HG02852 (cell line): ENCODE results near the gene FNTB.
A peak's percentile ranks its signal among the peaks of the same experiment; 100 is the strongest.

Experiments used
- ATAC-seq: cut with Tn5 transposase; IDR thresholded peaks from one replicate; pipeline ENCODE4 v1.9.1; 2021; ENCODE audit warnings: mild to moderate bottlenecking, moderate library complexity; ENCODE audit not compliant: unreplicated experiment

The FNTB gene

DNA sequence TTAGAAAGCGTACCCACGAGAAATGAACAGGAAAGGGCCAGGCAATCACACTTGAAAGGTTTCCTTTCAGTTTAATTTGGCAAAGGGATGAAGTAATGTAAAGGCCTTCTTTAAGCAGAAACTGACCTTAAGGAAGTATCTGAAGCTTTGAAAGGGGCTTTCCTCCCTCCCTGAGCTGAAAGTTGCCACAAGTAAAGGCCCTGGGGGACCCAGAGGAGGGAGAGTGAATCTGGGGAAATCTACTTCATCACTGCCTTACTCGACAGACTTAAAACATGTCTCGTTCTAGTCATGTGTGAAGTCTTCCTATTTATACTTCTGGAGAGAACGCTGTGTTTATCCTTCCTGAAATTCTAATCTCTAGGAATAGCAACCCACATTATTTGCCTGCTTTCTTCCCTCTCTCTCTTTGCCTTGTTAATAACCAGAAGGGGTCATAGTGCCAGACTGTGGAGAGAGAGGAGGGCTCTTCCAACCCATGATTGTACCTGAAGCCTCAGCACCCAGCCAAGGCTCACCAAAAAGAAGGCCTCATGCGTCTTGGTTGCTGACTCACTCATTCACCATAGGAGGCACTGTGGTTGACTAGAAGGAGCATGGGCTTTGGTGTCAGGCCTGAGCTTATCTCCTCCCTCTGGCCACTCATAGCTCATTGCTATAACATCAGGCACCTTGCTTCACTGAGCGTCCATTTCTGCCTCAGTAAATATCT, 33.9 kb upstream of the FNTB start:
- ATAC-seq: peak; percentile 69

- peak; percentile 8 for ATAC-seq
Observed at GRCh38 chr14:64953310-64953654, 33.4 kb upstream of the FNTB start.

DNA sequence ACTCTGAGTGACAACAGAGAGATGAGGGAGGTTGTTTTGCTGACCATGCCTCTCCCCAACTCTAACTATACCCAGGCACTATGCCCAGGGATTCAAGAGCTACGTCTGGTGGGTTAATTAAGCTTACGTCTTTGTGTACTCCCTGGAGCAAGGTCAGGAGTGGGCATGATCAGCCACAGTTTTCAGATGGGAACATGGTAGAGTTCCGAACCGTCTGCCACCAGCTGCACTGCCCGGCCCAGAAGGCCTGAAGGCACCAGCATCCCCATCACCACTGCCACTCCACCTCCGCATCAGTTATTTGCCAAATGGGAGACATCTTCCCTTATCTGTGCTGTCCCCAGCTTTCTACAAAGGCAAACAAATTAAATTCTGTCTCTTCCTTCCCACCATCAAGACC, 33.0 kb upstream of the FNTB start:
- ATAC-seq: no peak

- no peak for ATAC-seq
Observed at GRCh38 chr14:64954491-64955240, 32.0 kb upstream of the FNTB start.

GRCh38 chr14:64955297-64955696, 31.4 kb upstream of the FNTB start:
- ATAC-seq: no peak

GRCh38 chr14:64956697-64957406, 29.8 kb upstream of the FNTB start:
- ATAC-seq: no peak

DNA sequence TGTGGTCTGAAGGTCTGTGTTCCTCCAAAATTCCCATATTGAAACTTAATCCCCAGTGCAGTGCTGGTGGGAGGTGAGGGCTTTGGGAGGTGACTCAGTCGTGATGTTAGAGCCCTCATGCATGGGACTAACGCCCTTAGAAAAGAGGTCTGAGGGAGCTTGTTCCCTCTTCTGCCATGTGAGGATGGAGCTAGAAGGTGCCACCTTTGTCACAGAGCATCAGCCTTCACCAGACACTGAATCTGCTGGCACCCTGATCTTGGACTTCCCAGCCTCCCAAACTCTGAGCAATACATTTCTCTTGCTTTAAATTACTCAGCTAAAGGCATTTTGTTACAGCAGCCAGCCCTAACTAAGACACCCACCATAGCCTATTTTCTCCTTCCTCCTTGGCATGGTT, 28.5 kb upstream of the FNTB start:
- no peak for ATAC-seq

GRCh38 chr14:64958743-64959142, 28.0 kb upstream of the FNTB start:
- ATAC-seq: no peak

- ATAC-seq: no peak
Observed at GRCh38 chr14:64960762-64961276, 25.9 kb upstream of the FNTB start.

- ATAC-seq: no peak
Observed at GRCh38 chr14:64963611-64964010, 23.1 kb upstream of the FNTB start.

- no peak for ATAC-seq
Observed at GRCh38 chr14:64965356-64966000, 21.2 kb upstream of the FNTB start.

- ATAC-seq: no peak
Observed at GRCh38 chr14:64966976-64967375, 19.7 kb upstream of the FNTB start.

DNA sequence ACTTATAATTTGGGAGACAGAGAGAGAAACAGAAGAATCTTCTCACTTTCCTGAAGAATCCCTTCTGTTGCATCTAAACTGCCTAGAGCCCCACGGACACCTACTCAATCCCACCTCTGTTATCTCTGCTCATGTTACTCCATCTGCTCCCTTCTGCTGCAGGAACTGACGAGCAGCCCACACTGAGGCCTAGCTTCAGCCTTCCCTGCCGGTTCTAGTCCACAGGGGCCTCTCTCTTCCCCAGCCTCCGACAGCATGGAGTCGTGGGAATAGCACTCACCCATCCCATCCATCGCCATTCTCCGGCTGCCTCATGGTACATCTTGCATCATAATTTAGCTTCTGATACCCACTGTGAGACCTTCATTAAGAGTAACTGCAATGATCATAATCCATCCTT, 18.5 kb upstream of the FNTB start:
- ATAC-seq: no peak

GRCh38 chr14:64968651-64969050, 18.0 kb upstream of the FNTB start:
- no peak for ATAC-seq

- no peak for ATAC-seq
Observed at GRCh38 chr14:64970041-64970440, 16.7 kb upstream of the FNTB start.

DNA sequence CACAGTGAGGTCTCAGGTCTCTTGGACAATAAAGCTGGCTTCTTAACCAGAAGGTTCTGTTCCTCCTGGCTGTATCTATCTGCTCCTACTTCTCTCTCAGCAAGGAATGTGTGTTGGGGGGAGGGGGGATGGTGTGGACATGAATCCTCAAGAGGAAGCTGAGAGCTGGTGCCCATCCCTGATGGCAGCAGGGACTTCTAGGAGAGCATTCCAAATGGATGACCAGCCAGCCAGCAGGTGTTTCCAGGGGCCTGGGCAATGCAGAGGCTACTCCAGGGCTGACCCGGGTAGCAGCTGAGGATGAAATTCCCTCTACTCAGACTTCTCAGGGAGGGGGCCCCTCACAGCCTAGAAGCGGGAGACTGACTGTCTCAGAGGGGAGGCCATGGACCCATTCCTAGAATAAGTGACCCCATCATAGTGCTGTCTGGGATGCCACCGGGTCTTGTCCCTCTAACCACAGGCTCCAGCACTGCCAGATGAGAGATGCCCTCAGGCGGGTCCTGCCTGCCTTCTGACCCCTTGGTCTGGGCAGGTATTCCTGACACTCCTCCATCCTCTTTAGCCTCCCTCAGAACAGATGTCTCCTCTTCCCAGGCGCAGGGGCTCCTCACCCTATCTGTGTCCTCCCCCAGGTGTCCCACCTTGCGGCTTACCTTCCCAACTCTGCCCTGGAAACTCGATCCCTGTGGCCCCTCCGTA, 15.8 kb upstream of the FNTB start:
- ATAC-seq: no peak

DNA sequence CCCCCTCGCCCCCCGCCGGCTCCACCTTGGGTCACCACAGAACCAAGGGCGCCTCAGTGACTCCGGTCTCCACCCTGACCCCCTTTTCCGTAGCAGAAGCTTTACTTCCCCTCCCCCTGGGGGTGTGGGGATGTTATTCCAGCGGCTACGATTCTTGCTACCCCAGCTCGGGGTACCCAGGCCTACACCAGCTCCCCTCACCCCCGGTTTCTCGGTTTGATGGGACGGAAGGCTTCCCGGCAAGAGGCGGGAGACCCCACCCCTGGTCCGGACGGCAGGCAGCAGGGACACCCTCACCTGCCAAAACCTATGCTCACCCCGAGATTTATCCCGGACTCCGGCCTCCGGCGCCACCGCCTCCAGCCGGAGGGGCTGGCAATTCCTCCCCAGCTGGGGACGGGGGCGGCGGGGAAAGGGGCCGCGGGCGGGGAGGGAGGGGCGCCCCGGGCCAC, 15.2 kb upstream of the FNTB start:
- no peak for ATAC-seq

DNA sequence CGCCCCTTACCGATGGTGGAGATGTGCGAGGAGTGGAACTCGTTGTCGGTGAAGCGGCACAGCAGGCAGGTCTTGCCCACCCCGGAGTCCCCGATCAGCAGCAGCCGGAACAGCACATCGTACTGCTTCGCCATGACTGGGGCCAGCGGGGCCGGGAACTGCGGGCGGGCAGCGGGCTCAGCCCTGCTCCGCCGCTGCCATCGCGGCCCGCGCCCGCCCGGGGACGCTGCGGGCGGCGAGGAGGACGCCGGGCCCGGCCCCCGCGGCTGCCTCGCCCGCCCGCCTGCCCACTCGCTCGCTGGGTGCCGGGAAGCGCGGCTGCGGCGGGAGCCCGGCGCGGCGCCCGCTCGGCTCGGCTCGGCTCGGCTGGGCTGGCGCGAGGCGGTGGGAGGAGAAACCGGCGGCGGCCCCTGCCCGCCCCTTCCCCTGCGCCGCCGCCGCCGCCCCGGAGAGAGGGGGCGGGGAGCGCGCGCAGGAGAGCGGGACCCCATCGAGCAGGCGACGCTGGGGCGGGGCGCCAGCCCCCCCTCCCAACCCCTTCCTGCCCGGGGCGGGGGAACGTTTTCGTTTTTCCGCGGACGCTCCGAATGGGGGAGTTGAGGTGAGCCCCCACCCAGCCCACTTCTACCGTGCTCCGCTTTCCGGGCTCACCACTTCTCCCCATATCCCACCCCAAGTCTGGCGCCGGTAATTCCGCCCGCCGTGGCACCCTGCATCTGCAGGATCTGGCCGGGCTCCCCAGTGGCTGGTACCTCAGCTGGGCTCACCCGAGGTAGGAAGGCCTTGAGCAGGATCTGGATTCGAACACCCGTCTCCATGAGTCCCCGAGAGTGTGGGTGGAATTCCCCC, 14.5 kb upstream of the FNTB start, which contains the start of gene RAB15:
TSS of gene RAB15 (minus strand) at position 394 of the 849 bp plus-strand sequence. CDS start at position 134, 260 bp downstream.
- ATAC-seq: peak; percentile 59

DNA sequence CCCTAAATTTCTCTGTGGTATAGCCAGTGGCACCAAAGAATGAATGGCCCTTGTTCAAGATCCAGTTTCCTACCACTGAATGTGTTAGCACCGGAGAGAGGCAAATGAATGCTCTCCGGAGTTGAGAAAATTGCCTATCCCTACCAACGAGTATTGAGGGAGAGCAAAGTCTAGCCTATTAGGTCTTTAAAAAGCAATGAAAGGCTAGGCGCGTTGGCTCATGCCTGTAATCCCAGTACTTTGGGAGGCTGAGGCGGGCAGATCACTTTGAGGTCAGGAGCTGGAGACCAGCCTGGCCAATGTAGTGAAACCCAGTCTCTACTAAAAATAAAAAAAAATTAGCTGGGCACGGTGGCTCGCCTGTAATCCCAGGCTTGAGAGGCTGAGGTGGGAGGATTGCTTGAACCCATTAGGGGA, 13.7 kb upstream of the FNTB start:
- ATAC-seq: no peak

DNA sequence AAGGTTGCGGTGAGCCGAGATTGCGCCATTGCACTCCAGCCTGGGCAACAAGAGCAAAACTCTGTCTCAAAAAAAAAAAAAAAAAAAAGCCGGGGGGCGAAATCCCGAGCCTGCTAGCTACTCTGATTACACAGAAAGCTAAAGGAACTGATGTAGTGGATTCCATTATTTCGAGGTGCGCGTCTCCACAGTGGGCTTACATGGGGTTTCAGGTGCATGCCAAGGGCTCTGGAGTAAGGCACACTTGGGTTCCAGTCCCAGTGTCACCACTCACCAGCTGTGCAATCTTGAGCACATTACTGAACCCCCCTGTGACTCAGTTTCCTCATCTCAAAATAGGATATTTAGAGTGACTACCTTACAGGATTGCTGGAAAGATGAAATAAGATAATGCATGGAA, 12.9 kb upstream of the FNTB start:
- no peak for ATAC-seq
